ENCODE results near the gene DNER.

DNER gene

DNA sequence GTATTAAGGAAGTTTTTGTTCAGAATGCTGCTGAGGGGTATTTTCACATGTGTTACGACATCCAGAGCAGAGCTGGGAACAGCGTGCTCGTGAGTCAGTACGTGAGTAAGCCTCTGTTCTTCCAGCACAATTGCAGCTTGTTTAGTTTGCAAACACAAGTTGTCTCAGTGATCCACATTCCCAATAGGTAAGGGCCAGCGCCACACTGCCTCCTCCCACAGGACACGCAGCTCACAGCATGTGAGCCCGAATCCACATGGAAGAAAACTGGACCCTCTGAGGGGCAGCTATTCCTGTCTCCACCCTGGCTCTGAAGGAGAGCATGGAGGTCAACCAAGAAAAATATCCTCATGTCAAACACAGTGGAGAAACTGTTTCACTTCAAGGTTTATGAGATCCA is 269.3 kb downstream of the DNER start:
- peak overlapping the region; percentile 31 for H3K4me3 ChIP-seq (ENCODE audit: low read depth, low read length)
- TF ChIP-seq, protein P1, sequence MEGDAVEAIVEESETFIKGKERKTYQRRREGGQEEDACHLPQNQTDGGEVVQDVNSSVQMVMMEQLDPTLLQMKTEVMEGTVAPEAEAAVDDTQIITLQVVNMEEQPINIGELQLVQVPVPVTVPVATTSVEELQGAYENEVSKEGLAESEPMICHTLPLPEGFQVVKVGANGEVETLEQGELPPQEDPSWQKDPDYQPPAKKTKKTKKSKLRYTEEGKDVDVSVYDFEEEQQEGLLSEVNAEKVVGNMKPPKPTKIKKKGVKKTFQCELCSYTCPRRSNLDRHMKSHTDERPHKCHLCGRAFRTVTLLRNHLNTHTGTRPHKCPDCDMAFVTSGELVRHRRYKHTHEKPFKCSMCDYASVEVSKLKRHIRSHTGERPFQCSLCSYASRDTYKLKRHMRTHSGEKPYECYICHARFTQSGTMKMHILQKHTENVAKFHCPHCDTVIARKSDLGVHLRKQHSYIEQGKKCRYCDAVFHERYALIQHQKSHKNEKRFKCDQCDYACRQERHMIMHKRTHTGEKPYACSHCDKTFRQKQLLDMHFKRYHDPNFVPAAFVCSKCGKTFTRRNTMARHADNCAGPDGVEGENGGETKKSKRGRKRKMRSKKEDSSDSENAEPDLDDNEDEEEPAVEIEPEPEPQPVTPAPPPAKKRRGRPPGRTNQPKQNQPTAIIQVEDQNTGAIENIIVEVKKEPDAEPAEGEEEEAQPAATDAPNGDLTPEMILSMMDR (IDR thresholded peaks at IDR 0.05; ENCODE audit: low read depth, low read length), result no peak

DNA sequence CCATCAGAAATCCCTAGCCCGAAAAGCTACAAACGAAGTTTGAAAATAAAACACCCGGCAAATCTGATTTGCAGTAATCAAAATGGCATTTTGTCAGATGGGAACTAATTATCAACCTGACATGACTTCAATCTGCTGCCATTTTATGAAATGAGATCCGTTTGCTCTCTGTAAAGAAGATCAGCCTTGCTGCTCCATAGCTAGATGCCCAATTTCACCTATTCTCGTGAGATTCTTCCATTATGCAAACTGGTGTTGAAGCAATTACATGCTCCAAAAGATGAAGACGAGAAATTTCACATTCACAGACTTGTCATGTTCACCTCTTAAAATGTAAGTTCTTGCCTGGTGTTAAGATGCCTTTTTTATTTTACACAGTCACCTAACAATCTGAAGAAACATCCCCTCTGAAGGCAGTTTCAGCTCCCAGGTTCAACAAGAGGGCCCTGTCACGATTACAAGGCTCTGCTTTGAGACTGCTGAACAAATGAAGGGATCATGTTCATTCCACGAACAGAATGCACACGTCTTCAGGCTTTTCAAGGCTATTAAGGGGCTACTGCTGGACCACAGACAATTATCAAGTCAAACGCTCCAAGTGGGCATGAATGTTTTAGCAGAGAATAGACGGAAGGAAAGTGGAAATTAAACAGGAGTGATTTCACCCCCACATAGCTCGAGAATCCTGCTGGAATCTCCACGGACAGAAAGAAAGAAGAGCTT is 270.6 kb downstream of the DNER start:
- H3K4me3 ChIP-seq (ENCODE audit: low read depth, low read length), result no peak overlapping the region
- TF ChIP-seq, protein P1 (IDR thresholded peaks at IDR 0.05; ENCODE audit: low read depth, low read length), result no peak

DNA sequence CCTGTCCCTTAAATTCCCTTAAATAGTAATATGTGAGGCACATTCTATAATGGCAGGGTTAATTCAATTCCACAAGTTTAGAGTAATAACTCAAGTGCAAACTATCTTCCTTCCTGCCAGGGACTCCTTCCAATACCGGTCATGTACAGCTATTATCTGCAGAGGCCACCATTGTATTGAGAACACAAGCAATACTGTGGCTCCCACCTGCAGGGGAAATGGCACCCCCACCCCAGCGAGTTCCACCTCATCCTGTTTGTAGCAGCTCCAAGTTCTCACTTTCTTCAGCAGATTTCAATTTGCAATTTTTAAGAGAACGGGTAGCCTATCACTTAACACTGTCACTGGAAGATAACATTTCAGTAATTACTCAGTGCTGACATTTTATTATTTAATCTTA is 271.2 kb downstream of the DNER start:
- TF ChIP-seq, protein P1 (IDR thresholded peaks at IDR 0.05; ENCODE audit: low read depth, low read length), result no peak
- no peak overlapping the region for H3K4me3 ChIP-seq (ENCODE audit: low read depth, low read length)

DNA sequence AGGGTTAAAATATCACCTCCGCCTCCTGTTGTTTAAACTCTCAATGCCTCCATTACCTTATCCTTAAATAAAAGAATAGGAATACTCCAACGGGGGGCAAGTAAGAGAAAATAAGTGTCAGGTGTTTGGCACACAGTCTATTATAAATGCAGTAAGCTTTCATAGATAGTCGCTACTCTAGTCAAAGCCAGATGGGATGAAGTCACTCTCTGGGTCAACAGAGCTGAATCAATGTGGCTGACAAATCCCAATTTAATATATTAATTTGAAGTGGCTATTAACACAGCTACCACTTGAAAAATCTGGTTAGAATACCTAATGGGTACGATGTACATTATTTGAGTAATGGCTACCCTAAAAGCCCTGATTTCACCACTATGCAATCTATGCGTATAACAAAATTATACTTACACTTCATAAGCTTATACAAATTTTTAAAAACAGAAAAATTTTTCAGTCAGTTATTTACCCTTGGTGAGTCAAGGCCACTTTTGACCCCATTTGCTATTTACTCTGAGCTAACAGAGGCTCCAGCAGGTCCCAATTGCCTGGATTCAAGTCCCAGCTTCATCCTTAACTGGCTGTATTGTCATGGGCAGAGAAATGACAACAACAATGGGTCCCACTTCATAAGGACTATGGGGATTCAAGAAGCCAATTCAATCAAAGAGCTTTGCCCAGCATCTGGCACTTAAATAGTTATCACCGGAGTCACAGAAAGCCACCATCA is 275.8 kb downstream of the DNER start:
- H3K4me3 ChIP-seq (ENCODE audit: low read depth, low read length), result no peak overlapping the region
- TF ChIP-seq, protein P1 (IDR thresholded peaks at IDR 0.05; ENCODE audit: low read depth, low read length), result no peak

DNA sequence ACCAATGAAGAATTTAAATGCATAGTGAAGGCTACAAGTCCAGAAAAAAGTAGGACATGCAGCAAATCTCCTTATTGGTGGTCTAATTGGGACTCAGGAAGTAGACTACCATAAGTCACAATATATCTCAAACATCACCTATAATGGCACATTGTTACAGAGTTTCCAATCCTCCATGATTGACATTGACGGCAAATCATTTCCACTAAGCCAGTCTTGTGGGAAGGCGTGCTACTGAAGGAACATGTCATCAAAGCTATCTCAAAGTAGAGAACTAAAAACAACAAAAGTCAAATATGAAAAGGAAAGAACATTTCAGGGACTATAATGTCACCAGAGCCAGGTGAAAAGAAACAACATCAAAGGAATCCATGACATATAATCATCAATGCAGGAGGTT is 276.9 kb downstream of the DNER start:
- TF ChIP-seq, protein P1 (IDR thresholded peaks at IDR 0.05; ENCODE audit: low read depth, low read length), result no peak
- no peak overlapping the region for H3K4me3 ChIP-seq (ENCODE audit: low read depth, low read length)

DNA sequence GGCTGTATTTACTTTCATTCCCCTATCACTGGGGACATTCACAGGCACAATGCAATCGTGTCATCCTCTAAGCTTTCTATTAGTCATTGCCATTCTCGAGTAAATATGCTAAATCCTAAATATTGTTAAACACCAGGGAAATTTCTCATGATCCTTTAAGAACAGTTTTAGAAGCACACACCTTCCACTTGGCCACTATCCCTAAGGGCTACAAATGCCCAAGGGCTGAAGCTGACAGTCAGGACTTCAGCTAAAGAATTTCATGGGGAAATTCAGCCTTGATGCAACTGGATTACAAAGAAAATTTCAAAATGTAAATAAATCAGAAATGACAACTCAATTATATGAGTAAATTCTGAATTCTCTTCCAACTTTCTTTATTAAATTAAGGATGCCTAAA is 280.2 kb downstream of the DNER start:
- no peak overlapping the region for H3K4me3 ChIP-seq (ENCODE audit: low read depth, low read length)
- TF ChIP-seq, protein P1 (IDR thresholded peaks at IDR 0.05; ENCODE audit: low read depth, low read length), result no peak

DNA sequence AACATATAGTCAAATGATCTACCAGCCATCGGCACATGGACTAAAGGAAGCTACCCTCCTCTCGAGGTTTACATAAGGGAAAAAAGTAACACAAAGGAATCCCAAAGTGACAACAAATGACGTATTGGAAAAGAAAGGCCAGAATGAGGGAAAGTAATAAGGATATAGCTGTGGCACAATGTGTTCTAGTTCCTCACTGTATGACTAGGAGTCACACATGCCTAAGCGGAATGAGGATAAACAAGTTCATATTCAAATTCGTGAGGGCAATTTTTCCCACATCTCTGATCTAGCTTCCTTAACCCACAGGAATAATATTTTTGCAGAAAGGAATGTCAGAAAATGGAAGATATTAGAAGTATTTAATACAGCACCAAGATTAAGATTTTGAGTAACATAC is 281.0 kb downstream of the DNER start:
- TF ChIP-seq, protein P1 (IDR thresholded peaks at IDR 0.05; ENCODE audit: low read depth, low read length), result no peak
- no peak overlapping the region for H3K4me3 ChIP-seq (ENCODE audit: low read depth, low read length)

All from WI38 (cell line).